Neural cell (in vitro differentiated cells): ENCODE data around the gene ATP10D. TPM values are rescaled to one million over a fixed set of nuclear protein-coding genes. Genes with fewer than 3 reads are reported as not detected.

Experiments used
- H2AFZ ChIP-seq: fragments of 200-600, 300-800 bp; sonication (generic), shearing (Covaris generic); 2 replicates; pipeline ENCODE4 v1.6.0; 2014; ENCODE audit warnings: low read depth, mild to moderate bottlenecking, antibody characterized with exemption, low read length, moderate library complexity
- H3F3A ChIP-seq: fragments of 200-600 bp; shearing (Covaris generic); 2 replicates; pipeline ENCODE4 v1.6.1; 2016; ENCODE audit warnings: mild to moderate bottlenecking, moderate library complexity, mixed read lengths, antibody characterized with exemption, low read length; ENCODE audit not compliant: insufficient read depth, poor library complexity, severe bottlenecking
- H3K27ac ChIP-seq: fragments of 200-600, 300-800 bp; sonication (generic), shearing (Covaris generic); 2 replicates; pipeline ENCODE4 v1.5.1; 2014; ENCODE audit warnings: mild to moderate bottlenecking, low read length, moderate library complexity
- H3K27me3 ChIP-seq: fragments of 300-800, 200-600 bp; sonication (generic), shearing (Covaris generic); 2 replicates; pipeline ENCODE4 v1.6.0; 2014; ENCODE audit warnings: mild to moderate bottlenecking, low read depth, low read length, moderate library complexity; ENCODE audit not compliant: insufficient read depth
- H3K36me3 ChIP-seq: fragments of 300-800, 200-600 bp; sonication (generic), shearing (Covaris generic); 2 replicates; pipeline ENCODE4 v1.5.1; 2014; ENCODE audit warnings: mild to moderate bottlenecking, antibody characterized with exemption, low read length, moderate library complexity; ENCODE audit not compliant: insufficient read depth
- H3K4me2 ChIP-seq: fragments of 300-800, 200-600 bp; sonication (generic), shearing (Covaris generic); 2 replicates; pipeline ENCODE4 v1.6.0; 2014; ENCODE audit warnings: mild to moderate bottlenecking, low read length
- H3K4me3 ChIP-seq: fragments of 300-800, 200-600 bp; sonication (generic), shearing (Covaris generic); 2 replicates; pipeline ENCODE4 v1.5.1; 2014; ENCODE audit warnings: mild to moderate bottlenecking, low read length, moderate library complexity
- H3K79me2 ChIP-seq: fragments of 200-600 bp; shearing (Covaris generic); replicated peaks from 2 replicates; pipeline ENCODE4 v1.6.0; 2014; ENCODE audit warnings: mild to moderate bottlenecking, low read length, moderate library complexity; ENCODE audit not compliant: insufficient read depth
- H3K9ac ChIP-seq: fragments of 300-800, 200-600 bp; sonication (generic), shearing (Covaris generic); 2 replicates; pipeline ENCODE4 v1.6.1; 2016; ENCODE audit warnings: mild to moderate bottlenecking, low read length, mixed read lengths
- H3K9me2 ChIP-seq: fragments of 200-600 bp; shearing (Covaris generic); 2 replicates; pipeline ENCODE4 v1.6.1; 2016; ENCODE audit warnings: mild to moderate bottlenecking, low read length, mixed read lengths; ENCODE audit not compliant: insufficient read depth
- H3K9me3 ChIP-seq: fragments of 200-600, 300-800 bp; sonication (generic), shearing (Covaris generic); 2 replicates; pipeline ENCODE4 v1.6.1; 2016; ENCODE audit warnings: mild to moderate bottlenecking, mixed run types, low read length, moderate library complexity, mixed read lengths
- H4K20me1 ChIP-seq: fragments of 200-600 bp; shearing (Covaris generic); 2 replicates; pipeline ENCODE4 v1.6.1; 2016; ENCODE audit warnings: mild to moderate bottlenecking, mixed run types; ENCODE audit not compliant: insufficient read depth
- EP300 ChIP-seq: fragments of 450-650 bp; conservative IDR thresholded peaks from 2 replicates; pipeline ENCODE4 v1.6.1; 2014; ENCODE audit warnings: antibody characterized with exemption, mild to moderate bottlenecking, moderate library complexity; ENCODE audit not compliant: poor library complexity, severe bottlenecking
- EZH2 ChIP-seq: fragments of 200-600, 300-800 bp; shearing (Covaris generic), sonication (generic); IDR thresholded peaks from 2 replicates; pipeline ENCODE4 v1.6.1; 2014; ENCODE audit warnings: antibody characterized with exemption, low read length, borderline replicate concordance, mild to moderate bottlenecking; ENCODE audit not compliant: insufficient read depth, poor library complexity, severe bottlenecking
- MXI1 ChIP-seq: fragments of 450-650 bp; conservative IDR thresholded peaks from 2 replicates; pipeline ENCODE4 v1.6.1; 2014; ENCODE audit warnings: antibody characterized with exemption, mild to moderate bottlenecking; ENCODE audit not compliant: poor library complexity, severe bottlenecking
- POLR2AphosphoS5 ChIP-seq: IDR thresholded peaks from 2 replicates; pipeline ENCODE4 v1.6.1; 2012
- RAD21 ChIP-seq: fragments of 450-650 bp; conservative IDR thresholded peaks from 2 replicates; pipeline ENCODE4 v1.6.1; 2014; ENCODE audit warnings: antibody characterized with exemption, mild to moderate bottlenecking, moderate library complexity
- REST ChIP-seq: IDR thresholded peaks from 2 replicates; pipeline ENCODE4 v1.6.1; 2012; ENCODE audit warnings: borderline replicate concordance
- SMC3 ChIP-seq: fragments of 450-650 bp; conservative IDR thresholded peaks from 2 replicates; pipeline ENCODE4 v1.6.1; 2014; ENCODE audit warnings: antibody characterized with exemption, mild to moderate bottlenecking, moderate library complexity; ENCODE audit not compliant: poor library complexity
- TAF1 ChIP-seq: IDR thresholded peaks from 2 replicates; pipeline ENCODE4 v1.6.1; 2012; ENCODE audit warnings: low read depth
- polyA plus RNA-seq: library from polyadenylated mRNA; depleted of rRNA; stranded (reverse); fragments of >200 nt; gene quantifications from 2 replicates; pipeline ENCODE4 v1.2.3, GENCODE V29; 2014
- TF ChIP-seq, protein P1 (sequence below): fragments of 450-650 bp; IDR thresholded peaks from 2 replicates; pipeline ENCODE4 v1.5.1; 2014; ENCODE audit warnings: antibody characterized with exemption, mild to moderate bottlenecking, moderate library complexity; ENCODE audit not compliant: poor library complexity, severe bottlenecking

ATP10D gene
- polyA plus RNA-seq, 1 donor from 2014 or later: 4.5 TPM

DNA sequence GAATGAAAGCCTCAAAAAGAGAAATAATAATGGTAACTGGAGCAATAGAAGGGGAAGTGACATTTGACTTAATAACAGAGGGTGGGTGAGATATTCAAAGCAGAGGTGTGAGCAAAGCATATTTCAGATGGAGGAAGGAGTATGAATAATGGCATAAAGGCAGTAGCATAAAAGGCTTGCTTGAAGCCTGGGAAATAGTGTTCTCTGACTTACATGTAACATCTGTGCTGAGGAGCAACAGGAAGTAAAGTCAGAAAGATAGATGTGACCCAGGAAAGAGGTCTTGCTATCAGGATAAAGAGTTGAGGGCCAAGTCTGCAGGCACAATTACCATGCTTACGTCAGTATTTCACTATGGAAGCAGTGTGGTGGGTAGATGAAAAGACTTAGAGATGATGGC, 28.4 kb downstream of the ATP10D start:
- TF ChIP-seq REST (no peak), POLR2AphosphoS5 (no peak), TAF1 (no peak), MXI1 (no peak), SMC3 (no peak), RAD21 (no peak), EP300 (no peak), EZH2 (no peak)
- TF ChIP-seq, protein P1, sequence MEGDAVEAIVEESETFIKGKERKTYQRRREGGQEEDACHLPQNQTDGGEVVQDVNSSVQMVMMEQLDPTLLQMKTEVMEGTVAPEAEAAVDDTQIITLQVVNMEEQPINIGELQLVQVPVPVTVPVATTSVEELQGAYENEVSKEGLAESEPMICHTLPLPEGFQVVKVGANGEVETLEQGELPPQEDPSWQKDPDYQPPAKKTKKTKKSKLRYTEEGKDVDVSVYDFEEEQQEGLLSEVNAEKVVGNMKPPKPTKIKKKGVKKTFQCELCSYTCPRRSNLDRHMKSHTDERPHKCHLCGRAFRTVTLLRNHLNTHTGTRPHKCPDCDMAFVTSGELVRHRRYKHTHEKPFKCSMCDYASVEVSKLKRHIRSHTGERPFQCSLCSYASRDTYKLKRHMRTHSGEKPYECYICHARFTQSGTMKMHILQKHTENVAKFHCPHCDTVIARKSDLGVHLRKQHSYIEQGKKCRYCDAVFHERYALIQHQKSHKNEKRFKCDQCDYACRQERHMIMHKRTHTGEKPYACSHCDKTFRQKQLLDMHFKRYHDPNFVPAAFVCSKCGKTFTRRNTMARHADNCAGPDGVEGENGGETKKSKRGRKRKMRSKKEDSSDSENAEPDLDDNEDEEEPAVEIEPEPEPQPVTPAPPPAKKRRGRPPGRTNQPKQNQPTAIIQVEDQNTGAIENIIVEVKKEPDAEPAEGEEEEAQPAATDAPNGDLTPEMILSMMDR: no peak
- Histone ChIP-seq H2AFZ (no peak overlapping the region), H3K9ac (no peak overlapping the region), H3K27ac (no peak overlapping the region), H3F3A (no peaks in the 10 kb centered on the region), H3K4me3 (no peak overlapping the region), H3K4me2 (no peak overlapping the region), H3K79me2 (no peaks in the 10 kb centered on the region), H3K9me2 (no peaks in the 10 kb centered on the region), H3K9me3 (no peaks in the 10 kb centered on the region), H3K36me3 (no peaks in the 10 kb centered on the region), H3K27me3 (no peaks in the 10 kb centered on the region), H4K20me1 (no peaks in the 10 kb centered on the region)

GRCh38 chr4:47519239-47519883, 34.3 kb downstream of the ATP10D start:
- no peaks in the 10 kb centered on the region for H3F3A ChIP-seq
- no peak for TF ChIP-seq TAF1
- TF ChIP-seq, protein P1: no peak
- TF ChIP-seq RAD21: no peak
- no peak for TF ChIP-seq EZH2
- TF ChIP-seq SMC3: no peak
- no peak for TF ChIP-seq POLR2AphosphoS5
- no peak for TF ChIP-seq REST

More at GRCh38 chr4:47519239-47519883, 34.3 kb downstream of the ATP10D start:
- H3K79me2 ChIP-seq: no peaks in the 10 kb centered on the region
- no peak overlapping the region for H3K4me3 ChIP-seq
- no peaks in the 10 kb centered on the region for H3K27me3 ChIP-seq
- H4K20me1 ChIP-seq: no peaks in the 10 kb centered on the region
- H3K4me2 ChIP-seq: no peak overlapping the region
- H3K9ac ChIP-seq: no peak overlapping the region
- H2AFZ ChIP-seq: no peak overlapping the region
- H3K9me3 ChIP-seq: no peaks in the 10 kb centered on the region
- no peak overlapping the region for H3K27ac ChIP-seq
- H3K36me3 ChIP-seq: no peaks in the 10 kb centered on the region
- no peaks in the 10 kb centered on the region for H3K9me2 ChIP-seq
